CD4-positive, CD25-positive, alpha-beta regulatory T cell (primary cell): ENCODE measurements around the gene DNAJC7. TPM values are rescaled to one million over a fixed set of nuclear protein-coding genes. Genes with fewer than 3 reads are reported as not detected.
A peak's percentile ranks its signal among the peaks of the same experiment; 100 is the strongest.

Source experiments
- ATAC-seq, 2 donors: fragments of 150-1000 bp; cut with Tn5 transposase; one replicate each; pipeline ENCODE4 v1.10.0; 2021; ENCODE audit warnings: low read depth in 2 of 2, moderate number of reproducible peaks in 2 of 2, moderate library complexity in 1 of 2
- DNase-seq, 3 donors: peaks; one replicate each; pipeline versions ENCODE4 v3.0.0 to v3.0.0-alpha.2; 2012 to 2022; ENCODE audit warnings: mixed read lengths in 1 of 3
- H3K27ac ChIP-seq: one replicate; pipeline ENCODE4 v1.7.0; 2013; ENCODE audit warnings: mild to moderate bottlenecking, low read length; ENCODE audit not compliant: insufficient read depth, poor library complexity, severe bottlenecking
- H3K27me3 ChIP-seq: one replicate; pipeline ENCODE4 v1.7.0; 2013; ENCODE audit warnings: low read length; ENCODE audit not compliant: control insufficient read depth, insufficient read depth
- H3K36me3 ChIP-seq: one replicate; pipeline ENCODE4 v1.7.0; 2013; ENCODE audit warnings: mild to moderate bottlenecking, low read length, moderate library complexity; ENCODE audit not compliant: control insufficient read depth, insufficient read depth
- H3K4me1 ChIP-seq: 2 replicates; pipeline ENCODE4 v1.7.0; 2013; ENCODE audit warnings: mild to moderate bottlenecking, low read length; ENCODE audit not compliant: insufficient read depth, control insufficient read depth, poor library complexity, severe bottlenecking
- H3K4me3 ChIP-seq: one replicate; pipeline ENCODE4 v1.7.0; 2013; ENCODE audit warnings: low read depth, mild to moderate bottlenecking, low read length, moderate library complexity
- H3K9me3 ChIP-seq, 2 experiments: 1 replicate in 1 of 2; 2 replicates in 1 of 2; pipeline ENCODE4 v1.7.0; 2013; ENCODE audit warnings: low read length in 2 of 2, mild to moderate bottlenecking in 1 of 2, moderate library complexity in 1 of 2; ENCODE audit not compliant: control insufficient read depth in 2 of 2
- H3K27ac Mint-ChIP-seq, 3 donors: one replicate each; pipeline ENCODE4 v1.8.0; 2020 to 2022; ENCODE audit warnings: mild to moderate bottlenecking in 3 of 3, mixed read lengths in 3 of 3, moderate library complexity in 2 of 3
- H3K27me3 Mint-ChIP-seq: one replicate; pipeline ENCODE4 v1.8.0; 2022; ENCODE audit warnings: mild to moderate bottlenecking, mixed read lengths
- H3K36me3 Mint-ChIP-seq: one replicate; pipeline ENCODE4 v1.8.0; 2020; ENCODE audit warnings: mixed read lengths
- H3K4me1 Mint-ChIP-seq, 4 donors: one replicate each; pipeline ENCODE4 v1.8.0; 2020 to 2022; ENCODE audit warnings: mixed read lengths in 4 of 4, mild to moderate bottlenecking in 1 of 4
- H3K4me3 Mint-ChIP-seq, 4 donors: one replicate each; pipeline ENCODE4 v1.8.0; 2020 to 2022; ENCODE audit warnings: mild to moderate bottlenecking in 4 of 4, mixed read lengths in 4 of 4, moderate library complexity in 3 of 4
- H3K9me3 Mint-ChIP-seq, 7 donors: one replicate each; pipeline ENCODE4 v1.8.0; 2020 to 2022; ENCODE audit warnings: mixed read lengths in 7 of 7, mild to moderate bottlenecking in 3 of 7, moderate library complexity in 2 of 7
- polyA plus RNA-seq, 4 donors: library from polyadenylated mRNA; unstranded; fragments of 300-500 nt; fragmentation: Illumina TruSeq; gene quantifications; one replicate each; pipeline ENCODE4 v1.2.3, GENCODE V29; 2021
- total RNA-seq: library from RNA; stranded (reverse); gene quantifications from one replicate; pipeline ENCODE4 v1.2.3, GENCODE V29; 2022

The DNAJC7 gene
- total and polyA plus RNA-seq, 5 donors from 2014 or later = 53.3 to 149 (median 75.3) TPM

GRCh38 chr17:41957031-41957868 is 60.0 kb downstream of the DNAJC7 start:
- Mint-ChIP-seq H3K27me3 (peaks cover 9% of the 10 kb centered on the region), H3K4me3 (no peak overlapping the region), H3K4me1 (peaks cover 0 to 4% (median 0%) of the 10 kb centered on the region in 4 donors), H3K27ac (no peak overlapping the region), H3K9me3 (no peaks in the 10 kb centered on the region), H3K36me3 (no peaks in the 10 kb centered on the region)
- ATAC-seq (no peak), DNase-seq (no peak)
- Histone ChIP-seq H3K4me1 (no peaks in the 10 kb centered on the region), H3K36me3 (no peaks in the 10 kb centered on the region), H3K4me3 (no peak overlapping the region), H3K27me3 (no peaks in the 10 kb centered on the region), H3K9me3 (no peaks in the 10 kb centered on the region), H3K27ac (no peak overlapping the region)

GRCh38 chr17:41956522-41956921 is 60.7 kb downstream of the DNAJC7 start:
- no peak for DNase-seq
- Mint-ChIP-seq H3K4me1 (peaks cover 0 to 4% (median 0%) of the 10 kb centered on the region in 4 donors), H3K27ac (no peak overlapping the region), H3K9me3 (no peaks in the 10 kb centered on the region), H3K27me3 (peaks cover 9% of the 10 kb centered on the region), H3K4me3 (no peak overlapping the region), H3K36me3 (no peaks in the 10 kb centered on the region)
- Histone ChIP-seq H3K27ac (no peak overlapping the region), H3K4me3 (no peak overlapping the region), H3K4me1 (no peaks in the 10 kb centered on the region), H3K36me3 (no peaks in the 10 kb centered on the region), H3K9me3 (no peaks in the 10 kb centered on the region), H3K27me3 (no peaks in the 10 kb centered on the region)
- ATAC-seq = no peak

GRCh38 chr17:41948762-41949460 is 68.3 kb downstream of the DNAJC7 start:
- DNase-seq = no peak
- Mint-ChIP-seq H3K27ac (no peak overlapping the region), H3K9me3 (peaks cover 0 to 1% (median 0%) of the 10 kb centered on the region in 7 donors), H3K4me1 (no peaks in the 10 kb centered on the region), H3K27me3 (no peaks in the 10 kb centered on the region), H3K4me3 (no peak overlapping the region), H3K36me3 (no peaks in the 10 kb centered on the region)
- Histone ChIP-seq H3K27me3 (no peaks in the 10 kb centered on the region), H3K27ac (no peak overlapping the region), H3K4me3 (no peak overlapping the region), H3K9me3 (no peaks in the 10 kb centered on the region), H3K4me1 (no peaks in the 10 kb centered on the region), H3K36me3 (no peaks in the 10 kb centered on the region)
- ATAC-seq = no peak

GRCh38 chr17:41944943-41945342 is 72.3 kb downstream of the DNAJC7 start:
- ATAC-seq = no peak
- H3K4me1 Mint-ChIP-seq = no peaks in the 10 kb centered on the region
- no peak overlapping the region for H3K27ac Mint-ChIP-seq
- no peak overlapping the region for H3K4me3 Mint-ChIP-seq
- H3K4me1 ChIP-seq = no peaks in the 10 kb centered on the region
- no peaks in the 10 kb centered on the region for H3K36me3 ChIP-seq
- H3K27me3 Mint-ChIP-seq = no peaks in the 10 kb centered on the region
- no peak overlapping the region for H3K4me3 ChIP-seq
- H3K27me3 ChIP-seq = no peaks in the 10 kb centered on the region
- no peaks in the 10 kb centered on the region for H3K36me3 Mint-ChIP-seq
- no peak for DNase-seq
- H3K27ac ChIP-seq = no peak overlapping the region
- H3K9me3 ChIP-seq = no peaks in the 10 kb centered on the region
- no peaks in the 10 kb centered on the region for H3K9me3 Mint-ChIP-seq

GRCh38 chr17:41943492-41943891 is 73.7 kb downstream of the DNAJC7 start:
- H3K9me3 ChIP-seq = no peaks in the 10 kb centered on the region
- H3K4me3 Mint-ChIP-seq = no peak overlapping the region
- no peaks in the 10 kb centered on the region for H3K36me3 ChIP-seq
- no peaks in the 10 kb centered on the region for H3K9me3 Mint-ChIP-seq
- no peaks in the 10 kb centered on the region for H3K36me3 Mint-ChIP-seq
- H3K27ac ChIP-seq = no peak overlapping the region
- DNase-seq (no peak), ATAC-seq (no peak)
- no peaks in the 10 kb centered on the region for H3K4me1 ChIP-seq
- no peaks in the 10 kb centered on the region for H3K27me3 Mint-ChIP-seq
- H3K27me3 ChIP-seq = no peaks in the 10 kb centered on the region
- no peak overlapping the region for H3K4me3 ChIP-seq
- no peaks in the 10 kb centered on the region for H3K4me1 Mint-ChIP-seq
- peak overlapping the region in 1 of 3 donors; percentile 45 for H3K27ac Mint-ChIP-seq

GRCh38 chr17:41942626-41943373 is 74.4 kb downstream of the DNAJC7 start:
- ATAC-seq (no peak), DNase-seq (no peak)
- Mint-ChIP-seq H3K9me3 (no peaks in the 10 kb centered on the region), H3K4me1 (no peaks in the 10 kb centered on the region), H3K27ac (no peak overlapping the region), H3K36me3 (no peaks in the 10 kb centered on the region), H3K27me3 (no peaks in the 10 kb centered on the region), H3K4me3 (no peak overlapping the region)
- H3K4me3 ChIP-seq = no peak overlapping the region
- no peaks in the 10 kb centered on the region for H3K36me3 ChIP-seq
- H3K27ac ChIP-seq = no peak overlapping the region
- H3K27me3 ChIP-seq = no peaks in the 10 kb centered on the region
- no peaks in the 10 kb centered on the region for H3K4me1 ChIP-seq
- H3K9me3 ChIP-seq = no peaks in the 10 kb centered on the region

- H3K27ac Mint-ChIP-seq = no peak overlapping the region
- H3K36me3 Mint-ChIP-seq = no peaks in the 10 kb centered on the region
Observed at GRCh38 chr17:41941168-41941567, 76.1 kb downstream of the DNAJC7 start.

More at GRCh38 chr17:41941168-41941567, 76.1 kb downstream of the DNAJC7 start:
- Mint-ChIP-seq H3K27me3 (no peaks in the 10 kb centered on the region), H3K4me3 (no peak overlapping the region), H3K9me3 (no peaks in the 10 kb centered on the region), H3K4me1 (no peaks in the 10 kb centered on the region)
- ATAC-seq (no peak), DNase-seq (no peak)
- no peaks in the 10 kb centered on the region for H3K9me3 ChIP-seq
- no peak overlapping the region for H3K4me3 ChIP-seq
- H3K27me3 ChIP-seq = no peaks in the 10 kb centered on the region
- no peak overlapping the region for H3K27ac ChIP-seq
- H3K36me3 ChIP-seq = no peaks in the 10 kb centered on the region
- no peaks in the 10 kb centered on the region for H3K4me1 ChIP-seq
